Trophoblast cell (in vitro differentiated cells and primary cell): ENCODE measurements around the gene C1R.

Experiments
- DNase-seq, 2 donors: peaks; one replicate each; pipeline ENCODE4 v3.0.0-alpha.2; 2016
- H2AFZ ChIP-seq: 2 replicates; pipeline ENCODE4 v1.6.1; 2013; ENCODE audit warnings: low read length, moderate library complexity, mild to moderate bottlenecking; ENCODE audit not compliant: insufficient read depth, poor library complexity
- H2AK5ac ChIP-seq: 2 replicates; pipeline ENCODE4 v1.6.1; 2013; ENCODE audit warnings: mild to moderate bottlenecking, low read length
- H2BK120ac ChIP-seq: 2 replicates; pipeline ENCODE4 v1.6.1; 2013; ENCODE audit warnings: low read length, mild to moderate bottlenecking, moderate library complexity; ENCODE audit not compliant: insufficient read depth, poor library complexity
- H2BK12ac ChIP-seq: 2 replicates; pipeline ENCODE4 v1.6.1; 2013; ENCODE audit warnings: mild to moderate bottlenecking, low read length, moderate library complexity
- H2BK5ac ChIP-seq: 2 replicates; pipeline ENCODE4 v1.6.1; 2013; ENCODE audit warnings: low read length, low read depth, moderate library complexity, mild to moderate bottlenecking; ENCODE audit not compliant: poor library complexity
- H3K14ac ChIP-seq: 2 replicates; pipeline ENCODE4 v1.6.1; 2013; ENCODE audit warnings: mild to moderate bottlenecking, low read length
- H3K18ac ChIP-seq: 2 replicates; pipeline ENCODE4 v1.6.1; 2013; ENCODE audit warnings: mild to moderate bottlenecking, low read length
- H3K23ac ChIP-seq: 2 replicates; pipeline ENCODE4 v1.6.1; 2013; ENCODE audit warnings: low read length
- H3K27ac ChIP-seq: 2 replicates; pipeline ENCODE4 v1.5.1; 2013; ENCODE audit warnings: low read depth, mild to moderate bottlenecking, inconsistent platforms, low read length, moderate library complexity
- H3K27me3 ChIP-seq: 2 replicates; pipeline ENCODE4 v1.6.1; 2013; ENCODE audit warnings: inconsistent platforms, mild to moderate bottlenecking, low read length, moderate library complexity; ENCODE audit not compliant: insufficient read depth
- H3K36me3 ChIP-seq, 2 experiments: 1 replicate in 1 of 2; 2 replicates in 1 of 2; pipeline ENCODE4 v1.6.1; 2013; ENCODE audit warnings: low read length in 2 of 2, mild to moderate bottlenecking in 2 of 2, moderate library complexity in 1 of 2; ENCODE audit not compliant: insufficient read depth in 2 of 2, control insufficient read depth in 1 of 2
- H3K4ac ChIP-seq: 2 replicates; pipeline ENCODE4 v1.6.1; 2013; ENCODE audit warnings: low read depth, mild to moderate bottlenecking, low read length, moderate library complexity
- H3K4me1 ChIP-seq, 2 experiments: 1 replicate in 1 of 2; 2 replicates in 1 of 2; pipeline ENCODE4 v1.6.1; 2013; ENCODE audit warnings: low read length in 2 of 2, mild to moderate bottlenecking in 2 of 2, moderate library complexity in 1 of 2; ENCODE audit not compliant: insufficient read depth in 2 of 2, control insufficient read depth in 1 of 2
- H3K4me2 ChIP-seq: 2 replicates; pipeline ENCODE4 v1.6.1; 2013; ENCODE audit warnings: inconsistent platforms, mild to moderate bottlenecking, low read length, moderate library complexity
- H3K4me3 ChIP-seq: 2 replicates; pipeline ENCODE4 v1.5.1; 2013; ENCODE audit warnings: mild to moderate bottlenecking, low read depth, low read length, inconsistent platforms
- H3K79me1 ChIP-seq: one replicate; pipeline ENCODE4 v1.6.1; 2013; ENCODE audit warnings: low read length
- H3K79me2 ChIP-seq: 2 replicates; pipeline ENCODE4 v1.6.1; 2013; ENCODE audit warnings: low read length, mild to moderate bottlenecking; ENCODE audit not compliant: control insufficient read depth, insufficient read depth, poor library complexity
- H3K9ac ChIP-seq: 2 replicates; pipeline ENCODE4 v1.6.1; 2013; ENCODE audit warnings: mild to moderate bottlenecking, low read length
- H3K9me3 ChIP-seq: 2 replicates; pipeline ENCODE4 v1.6.1; 2013; ENCODE audit warnings: low read depth, mild to moderate bottlenecking, control low read depth, inconsistent platforms, low read length; ENCODE audit not compliant: insufficient read depth
- H4K12ac ChIP-seq: 2 replicates; pipeline ENCODE4 v1.6.1; 2013; ENCODE audit warnings: low read depth, mild to moderate bottlenecking, low read length, moderate library complexity
- H4K8ac ChIP-seq: 2 replicates; pipeline ENCODE4 v1.6.1; 2013; ENCODE audit warnings: low read depth, mild to moderate bottlenecking, low read length, moderate library complexity
- H4K91ac ChIP-seq: one replicate; pipeline ENCODE4 v1.6.1; 2013; ENCODE audit warnings: low read depth, mild to moderate bottlenecking, low read length, moderate library complexity
- whole genome bisulfite sequencing: extraction: QIAGEN DNeasy Blood & Tissue Kit; methylation state at CpG from one replicate; pipeline ENCODE4 v1.1.7; 2013; ENCODE audit warnings: missing lambda C conversion rate; ENCODE audit not compliant: insufficient read length, insufficient coverage; ENCODE audit errors: extremely low coverage; 5-methylcytosine and 5-hydroxymethylcytosine counted together

Gene C1R

DNA sequence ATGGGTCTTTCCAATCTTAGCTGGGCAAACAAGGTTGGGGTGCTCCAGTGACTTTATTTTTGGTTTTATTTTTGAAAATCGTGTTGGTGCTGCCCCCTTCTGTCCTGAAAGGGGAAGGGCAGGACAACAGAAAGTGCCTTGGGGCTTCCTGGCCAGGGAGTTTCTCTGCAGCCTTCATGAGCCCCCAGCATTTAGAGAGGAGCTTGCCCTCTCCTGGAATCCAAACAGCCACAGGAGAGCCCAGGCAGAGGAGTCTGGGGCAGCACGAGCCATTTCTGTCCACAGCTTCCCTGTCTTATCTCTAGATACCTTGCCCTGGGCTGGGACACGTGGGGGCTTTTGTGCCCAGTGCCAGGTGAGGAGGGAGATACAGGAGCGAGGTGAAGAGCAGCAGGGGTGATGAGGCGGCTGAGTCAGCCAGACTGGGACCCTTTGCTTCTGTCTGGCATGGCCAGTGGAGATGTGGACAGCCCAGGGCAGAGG, 21.2 kb upstream of the C1R start:
- no peak overlapping the region for H3K18ac ChIP-seq
- no peak overlapping the region for H2BK120ac ChIP-seq
- no peaks in the 10 kb centered on the region for H3K4me1 ChIP-seq
- no peak overlapping the region for H3K23ac ChIP-seq
- no CpG with 5 or more reads among the region's 5 CpGs for WGBS
- no peak overlapping the region for H3K4me3 ChIP-seq
- no peak overlapping the region for H2BK5ac ChIP-seq
- no peak overlapping the region for H3K4ac ChIP-seq
- DNase-seq, result peak in 1 of 2 donors; percentile 49
- peaks cover 5% of the 10 kb centered on the region for H3K79me1 ChIP-seq
- H3K27ac ChIP-seq, result no peak overlapping the region
- H3K14ac ChIP-seq, result no peak overlapping the region
- H2BK12ac ChIP-seq, result no peak overlapping the region
- H2AK5ac ChIP-seq, result no peak overlapping the region
- no peak overlapping the region for H4K8ac ChIP-seq
- peaks cover 5 to 10% of the 10 kb centered on the region in 2 experiments for H3K36me3 ChIP-seq
- H3K27me3 ChIP-seq, result no peaks in the 10 kb centered on the region
- no peaks in the 10 kb centered on the region for H3K9me3 ChIP-seq
- no peak overlapping the region for H3K9ac ChIP-seq
- peaks cover 3% of the 10 kb centered on the region for H3K79me2 ChIP-seq
- H4K12ac ChIP-seq, result no peak overlapping the region
- no peak overlapping the region for H4K91ac ChIP-seq
- no peak overlapping the region for H3K4me2 ChIP-seq
- no peak overlapping the region for H2AFZ ChIP-seq

DNA sequence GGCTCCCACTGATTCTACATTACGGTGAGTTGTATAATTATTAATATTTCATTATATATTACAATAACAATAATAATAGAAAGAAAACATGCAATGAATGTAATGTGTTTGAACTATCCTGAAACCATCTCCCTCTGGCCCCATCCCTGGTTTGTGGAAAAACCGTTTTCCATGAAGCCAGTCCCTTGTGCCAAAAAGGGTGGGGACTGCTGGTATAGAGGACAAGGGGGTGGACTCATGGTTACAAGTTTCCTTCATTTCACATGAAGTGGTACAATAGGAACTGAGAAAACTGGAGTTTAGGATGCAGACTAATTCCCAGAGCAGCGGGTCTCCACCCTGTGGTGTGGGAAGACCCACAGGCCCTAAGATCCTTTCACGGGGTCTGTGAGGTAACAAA, 19.8 kb upstream of the C1R start:
- Histone ChIP-seq H3K18ac (no peak overlapping the region), H3K4me3 (no peak overlapping the region), H4K8ac (no peak overlapping the region), H3K4me1 (peaks cover 0 to 2% of the 10 kb centered on the region in 2 experiments), H2BK5ac (no peak overlapping the region), H3K79me2 (peaks cover 3% of the 10 kb centered on the region), H3K27ac (no peak overlapping the region), H2AK5ac (no peak overlapping the region), H3K4me2 (no peak overlapping the region), H2AFZ (no peak overlapping the region), H4K91ac (no peak overlapping the region), H2BK12ac (no peak overlapping the region), H3K4ac (no peak overlapping the region), H3K9me3 (no peaks in the 10 kb centered on the region), H3K79me1 (peaks cover 11% of the 10 kb centered on the region), H3K14ac (no peak overlapping the region), H3K36me3 (peaks cover 5 to 9% of the 10 kb centered on the region in 2 experiments), H2BK120ac (no peak overlapping the region), H3K27me3 (no peaks in the 10 kb centered on the region), H3K9ac (no peak overlapping the region), H4K12ac (no peak overlapping the region), H3K23ac (no peak overlapping the region)
- no CpG with 5 or more reads among the region's 4 CpGs for WGBS
- no peak for DNase-seq

GRCh38 chr12:7110661-7111060, 18.4 kb upstream of the C1R start:
- H3K79me2 ChIP-seq, result peaks cover 3% of the 10 kb centered on the region
- H3K27ac ChIP-seq, result no peak overlapping the region
- H3K4ac ChIP-seq, result no peak overlapping the region
- H3K14ac ChIP-seq, result no peak overlapping the region
- no peak overlapping the region for H2AK5ac ChIP-seq
- no peak overlapping the region for H3K18ac ChIP-seq
- no peak overlapping the region for H3K9ac ChIP-seq
- no peak overlapping the region for H2BK120ac ChIP-seq
- H3K4me3 ChIP-seq, result peak overlapping the region; percentile 17
- H3K23ac ChIP-seq, result no peak overlapping the region
- no CpG with 5 or more reads among the region's 5 CpGs for WGBS
- no peak for DNase-seq
- no peaks in the 10 kb centered on the region for H3K9me3 ChIP-seq
- H3K27me3 ChIP-seq, result no peaks in the 10 kb centered on the region
- peaks cover 11% of the 10 kb centered on the region for H3K79me1 ChIP-seq
- H2BK5ac ChIP-seq, result no peak overlapping the region
- no peak overlapping the region for H2AFZ ChIP-seq
- H4K8ac ChIP-seq, result no peak overlapping the region
- peaks cover 0 to 2% of the 10 kb centered on the region in 2 experiments for H3K4me1 ChIP-seq
- peaks cover 5% of the 10 kb centered on the region in 2 experiments for H3K36me3 ChIP-seq
- H2BK12ac ChIP-seq, result no peak overlapping the region
- H4K91ac ChIP-seq, result no peak overlapping the region
- H3K4me2 ChIP-seq, result no peak overlapping the region
- H4K12ac ChIP-seq, result no peak overlapping the region

GRCh38 chr12:7109572-7109920, 17.3 kb upstream of the C1R start:
- Histone ChIP-seq H3K79me2 (peaks cover 3% of the 10 kb centered on the region), H4K8ac (no peak overlapping the region), H3K79me1 (peaks cover 11% of the 10 kb centered on the region), H4K12ac (no peak overlapping the region), H3K27ac (no peak overlapping the region), H3K9ac (no peak overlapping the region), H3K4me3 (no peak overlapping the region), H3K4ac (no peak overlapping the region), H3K9me3 (no peaks in the 10 kb centered on the region), H2BK5ac (no peak overlapping the region), H4K91ac (no peak overlapping the region), H3K23ac (no peak overlapping the region), H2BK120ac (no peak overlapping the region), H2BK12ac (no peak overlapping the region), H3K18ac (no peak overlapping the region), H3K4me2 (no peak overlapping the region), H2AFZ (no peak overlapping the region), H3K36me3 (peaks cover 0 to under 1% of the 10 kb centered on the region in 2 experiments), H2AK5ac (no peak overlapping the region), H3K14ac (no peak overlapping the region), H3K27me3 (no peaks in the 10 kb centered on the region), H3K4me1 (peaks cover 0 to 2% of the 10 kb centered on the region in 2 experiments)
- WGBS, result no CpG with 5 or more reads among the region's 5 CpGs
- no peak for DNase-seq
